NCI-H2196 (cell line): ENCODE data around the gene GTSE1.
A peak's percentile ranks its signal among the peaks of the same experiment; 100 is the strongest.

ENCODE experiments used
- DNase-seq: peaks from one replicate; lab custom pipeline; 2025; ENCODE audit not compliant: unreplicated experiment; lab: John Stamatoyannopoulos, UW

The GTSE1 gene

DNA sequence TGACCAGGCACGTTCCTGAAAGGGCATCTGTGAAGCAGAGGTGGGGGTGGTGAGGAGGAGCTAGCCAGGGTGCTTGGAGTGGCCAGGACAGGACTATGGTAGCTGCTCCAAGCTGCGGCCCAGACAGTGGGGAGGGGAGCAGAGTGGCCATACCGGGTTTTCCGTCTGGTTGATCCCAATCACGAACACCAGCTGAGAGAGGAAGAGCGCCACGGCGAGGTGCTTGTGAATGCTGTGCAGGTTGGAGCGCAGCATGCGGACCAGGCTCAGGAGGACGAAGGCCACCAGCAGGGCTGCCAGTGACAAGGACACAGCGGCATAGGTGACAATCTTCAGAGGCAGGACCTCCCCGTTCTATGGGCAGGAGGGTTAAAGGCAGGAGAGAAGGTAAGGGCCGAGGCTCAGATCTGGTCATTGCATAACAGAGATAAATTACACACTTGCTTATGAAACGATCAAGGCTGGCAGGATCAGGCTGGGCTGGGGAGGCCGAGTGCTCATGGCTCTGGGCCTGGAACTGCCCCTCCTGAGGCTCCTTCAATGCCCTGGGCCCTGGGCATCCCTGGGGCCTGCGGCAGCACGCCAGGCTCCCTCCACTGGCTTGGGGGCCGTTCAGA lies 80.3 kb downstream of the GTSE1 start:
- DNase-seq: no peak

DNA sequence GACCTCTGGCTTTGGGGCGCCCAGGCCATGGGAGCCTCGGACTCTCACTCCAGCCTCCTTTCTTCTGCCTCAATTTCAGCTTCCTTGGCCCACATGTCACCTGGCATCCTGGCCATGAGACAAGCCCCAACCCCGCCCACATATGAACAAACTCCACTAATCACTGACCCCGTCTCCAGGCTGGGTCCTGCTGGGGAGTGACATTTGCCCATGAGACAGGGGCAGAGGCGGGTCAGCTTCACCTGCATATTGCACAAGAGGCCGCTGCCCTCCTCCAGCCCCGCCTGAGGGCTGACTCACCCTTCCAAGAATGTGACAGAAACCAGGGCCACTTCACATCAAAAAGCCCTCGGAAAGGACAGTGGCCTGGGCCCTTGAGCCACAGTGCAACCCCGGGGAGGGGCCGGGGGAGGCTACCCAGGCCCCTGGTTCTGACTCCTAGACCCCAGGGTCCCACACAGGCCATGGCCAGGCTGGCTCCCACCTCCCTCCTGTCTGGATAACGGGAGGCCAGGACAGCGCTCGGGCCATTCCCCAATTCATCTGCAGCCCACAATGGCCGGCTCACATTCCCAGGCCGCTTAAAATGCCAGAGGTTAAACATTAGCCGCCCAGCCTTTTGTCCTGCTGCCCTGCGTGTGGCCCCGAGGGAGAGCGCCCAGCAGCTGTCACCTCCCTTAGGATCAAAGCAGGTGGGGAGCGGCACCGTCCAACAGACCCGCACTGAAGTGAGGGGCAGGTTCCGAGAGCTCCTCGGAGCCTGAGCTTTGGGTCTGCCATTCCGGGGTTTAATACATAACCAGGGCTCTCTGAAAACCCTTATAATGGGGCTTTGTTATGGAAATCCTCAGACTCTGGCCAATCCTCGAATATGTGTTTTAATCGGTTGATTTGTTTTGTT lies 81.1 kb downstream of the GTSE1 start:
- DNase-seq: peak; percentile 51

DNA sequence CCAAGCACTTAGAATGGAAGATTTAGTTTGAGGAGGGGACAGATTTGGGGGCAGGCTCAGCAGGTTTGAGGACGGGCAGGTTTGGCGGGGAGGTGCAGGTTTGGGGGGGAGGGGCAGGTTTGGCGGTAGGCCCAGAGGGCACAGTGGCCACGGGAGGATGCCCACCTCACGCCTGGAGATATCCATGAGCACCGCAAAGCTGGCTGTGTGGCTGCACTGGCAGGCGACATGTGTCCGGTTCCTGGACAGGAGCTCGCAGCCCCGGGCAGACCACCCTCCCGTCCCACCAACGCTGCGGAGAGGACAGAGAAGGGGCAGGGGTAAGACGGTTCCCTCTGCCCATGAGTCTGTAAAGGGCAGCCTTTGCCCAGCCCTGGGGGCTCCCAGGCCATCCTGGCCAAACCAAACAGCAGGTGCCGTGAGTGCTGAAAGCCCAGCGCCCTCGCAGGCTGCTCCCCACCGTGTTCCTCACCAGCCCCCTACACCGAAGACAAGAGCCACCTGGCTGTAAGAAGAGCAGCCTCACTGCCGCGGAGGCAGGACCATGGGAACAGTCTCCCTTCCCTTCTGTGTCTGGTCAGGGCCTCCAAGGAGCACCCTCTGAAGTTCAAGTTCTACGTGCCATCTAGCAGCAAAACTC lies 81.9 kb downstream of the GTSE1 start:
- DNase-seq: no peak

DNA sequence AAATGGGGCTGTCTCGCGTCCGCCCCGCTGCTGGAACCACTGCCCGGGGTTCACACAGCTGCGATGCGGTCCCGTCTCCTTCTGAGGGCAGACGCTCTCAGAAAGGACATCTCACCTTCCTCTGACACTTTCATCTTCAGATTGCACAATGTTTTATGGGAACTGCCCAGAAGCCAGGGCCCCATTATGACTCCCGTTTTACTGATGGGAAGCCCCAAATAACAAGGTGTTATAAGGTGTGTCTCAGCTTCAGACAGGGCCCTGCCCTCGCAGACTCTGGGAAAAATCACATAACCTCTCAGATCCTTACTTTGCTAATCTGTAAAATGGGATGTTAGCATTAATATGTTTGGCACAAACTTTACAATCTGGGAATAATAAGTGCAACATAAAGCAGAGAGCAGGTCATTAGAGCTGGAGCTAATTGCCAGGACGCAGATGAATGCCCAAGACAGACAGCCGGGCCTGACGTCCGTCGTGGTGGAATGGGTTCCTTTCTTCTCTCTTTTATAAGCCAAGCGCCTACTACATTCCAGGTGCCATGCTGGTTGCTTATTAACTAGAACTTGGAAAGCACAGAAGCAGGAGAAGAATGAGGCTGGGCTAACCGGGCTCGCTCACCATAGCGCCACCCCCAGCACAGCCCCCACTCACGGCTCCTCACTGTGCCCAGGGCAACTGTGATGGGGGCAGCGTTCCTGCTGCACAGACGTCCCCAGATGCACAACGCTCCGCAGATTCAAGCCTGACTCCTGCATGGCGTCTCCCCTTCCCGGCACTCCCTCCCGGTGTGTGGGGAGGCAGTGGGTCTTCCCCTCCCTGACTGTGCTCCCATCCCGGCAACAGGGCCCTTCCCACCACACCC lies 82.6 kb downstream of the GTSE1 start:
- DNase-seq: no peak

DNA sequence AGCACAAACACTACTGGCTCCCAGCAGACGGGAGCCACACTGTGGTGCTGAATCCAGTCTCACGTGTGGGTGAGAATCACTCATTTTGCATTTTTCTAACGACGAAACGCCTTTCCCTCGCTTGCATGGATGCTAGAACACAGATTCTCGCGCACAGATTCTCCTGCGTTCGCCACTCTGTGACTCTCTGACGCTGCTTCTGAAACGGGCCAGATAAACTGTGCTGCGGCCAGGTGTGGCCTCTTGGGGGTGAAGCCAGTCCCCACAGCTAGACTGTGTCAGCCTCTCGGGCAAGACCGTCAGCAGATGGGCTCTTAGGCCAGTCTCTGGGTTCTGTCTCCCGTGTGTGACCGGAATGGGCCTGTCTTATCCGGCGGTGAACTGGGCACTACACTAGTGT lies 83.4 kb downstream of the GTSE1 start:
- DNase-seq: no peak
